Right lobe of liver (tissue), 4 donors: ENCODE data around the gene NCKAP5L.

Experiments
- POLR2A ChIP-seq: fragments of 450-650 bp; IDR thresholded peaks from one replicate; pipeline ENCODE4 v1.6.1; 2017; ENCODE audit warnings: antibody characterized with exemption, mild to moderate bottlenecking
- TF ChIP-seq, protein P1 (sequence below), 4 donors: fragments of 200-600 bp in 3 of 4; fragments of 450-650 bp in 1 of 4; IDR thresholded peaks; one replicate each; pipeline versions ENCODE4 v1.5.1 to v1.8.0; 2016 to 2022; ENCODE audit warnings: antibody characterized with exemption in 4 of 4, mild to moderate bottlenecking in 2 of 4
- donor health status: DM: no; HTN: no; CAD: no.
- donor health status: DM: no; HTN: no; CAD: no.
- donor health status: DM: no; HTN: yes; CAD: no.

DNA sequence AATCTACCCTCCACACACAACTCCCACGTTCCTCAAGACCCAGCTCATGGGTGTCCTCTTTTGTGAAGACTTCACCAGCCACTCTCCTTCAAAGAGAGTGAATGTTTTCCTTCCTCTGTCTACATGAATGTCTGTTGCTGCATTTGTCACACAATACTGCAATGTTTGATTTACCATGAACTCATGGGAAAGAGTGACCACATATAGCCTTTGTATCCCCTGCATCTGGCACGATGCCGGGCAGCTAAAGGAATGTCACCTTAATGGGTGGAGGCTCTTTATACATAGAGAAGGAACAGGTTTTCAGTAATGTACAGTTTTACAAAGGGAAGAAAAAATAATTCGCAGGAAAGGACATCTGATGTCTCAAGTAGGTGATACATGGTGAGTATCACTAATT, 26.8 kb upstream of the NCKAP5L start:
- TF ChIP-seq, protein P1, sequence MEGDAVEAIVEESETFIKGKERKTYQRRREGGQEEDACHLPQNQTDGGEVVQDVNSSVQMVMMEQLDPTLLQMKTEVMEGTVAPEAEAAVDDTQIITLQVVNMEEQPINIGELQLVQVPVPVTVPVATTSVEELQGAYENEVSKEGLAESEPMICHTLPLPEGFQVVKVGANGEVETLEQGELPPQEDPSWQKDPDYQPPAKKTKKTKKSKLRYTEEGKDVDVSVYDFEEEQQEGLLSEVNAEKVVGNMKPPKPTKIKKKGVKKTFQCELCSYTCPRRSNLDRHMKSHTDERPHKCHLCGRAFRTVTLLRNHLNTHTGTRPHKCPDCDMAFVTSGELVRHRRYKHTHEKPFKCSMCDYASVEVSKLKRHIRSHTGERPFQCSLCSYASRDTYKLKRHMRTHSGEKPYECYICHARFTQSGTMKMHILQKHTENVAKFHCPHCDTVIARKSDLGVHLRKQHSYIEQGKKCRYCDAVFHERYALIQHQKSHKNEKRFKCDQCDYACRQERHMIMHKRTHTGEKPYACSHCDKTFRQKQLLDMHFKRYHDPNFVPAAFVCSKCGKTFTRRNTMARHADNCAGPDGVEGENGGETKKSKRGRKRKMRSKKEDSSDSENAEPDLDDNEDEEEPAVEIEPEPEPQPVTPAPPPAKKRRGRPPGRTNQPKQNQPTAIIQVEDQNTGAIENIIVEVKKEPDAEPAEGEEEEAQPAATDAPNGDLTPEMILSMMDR (IDR thresholded peaks at IDR 0.05): no peak
- TF ChIP-seq POLR2A: no peak
